AG09319 (cell line): ENCODE data around the gene CCDC157.

Experiments used
- DNase-seq: peaks from one replicate; pipeline ENCODE4 v3.0.0-alpha.2; 2010; ENCODE audit warnings: low read depth; ENCODE audit errors: extremely low read depth
- TF ChIP-seq, protein P1 (sequence below): IDR thresholded peaks from 2 replicates; pipeline ENCODE4 v1.5.1; 2011; ENCODE audit warnings: low read depth, mild to moderate bottlenecking, inconsistent platforms, low read length, moderate library complexity

Gene CCDC157

DNA sequence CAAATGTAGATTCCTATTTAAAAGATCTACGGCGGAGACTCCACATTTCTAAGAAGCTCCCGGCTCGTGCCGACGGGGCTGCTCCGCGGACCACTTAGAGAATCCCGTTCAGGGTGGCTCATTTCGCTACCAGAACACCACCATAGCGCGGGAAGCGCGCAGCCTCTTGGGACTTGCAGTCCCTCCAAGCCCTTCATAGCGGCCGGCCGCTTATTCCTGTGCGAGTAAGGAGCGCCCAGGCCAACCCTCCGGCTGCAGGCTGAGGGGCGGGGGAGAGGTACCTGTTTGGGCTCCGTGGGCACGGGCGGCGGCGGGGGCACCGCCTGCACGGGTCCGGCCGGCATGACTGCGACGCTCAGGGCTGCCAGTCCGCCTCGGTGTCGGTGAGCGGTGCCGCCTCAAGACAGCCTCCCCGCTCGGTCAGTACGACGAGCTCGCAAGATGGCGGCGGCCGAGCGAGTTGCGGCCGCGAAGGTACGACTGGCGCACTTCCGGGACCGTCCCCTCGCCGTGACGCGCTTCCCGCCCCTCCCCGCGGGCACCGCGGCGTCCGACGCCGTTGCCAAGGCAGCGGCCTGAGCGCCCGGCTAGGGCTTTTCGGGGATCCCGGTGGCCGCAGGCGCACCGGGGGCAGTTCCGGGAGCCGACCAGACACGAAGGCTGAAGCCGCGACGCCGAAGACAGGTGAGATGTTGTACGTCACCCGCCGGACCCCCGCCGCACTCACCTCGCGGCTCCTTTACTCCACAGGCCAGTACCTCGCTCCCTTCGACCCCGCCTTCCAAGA, at the start of gene CCDC157, which contains the start of gene SF3A1:
Gene CCDC157, plus strand, starts transcription at position 559 of the 787 bp plus-strand sequence. CDS start 8,994 bp downstream, outside the sequence.
Gene SF3A1, minus strand, starts transcription at position 446 of the 787 bp plus-strand sequence. Its CDS starts 102 bp downstream, at position 344.
- TF ChIP-seq, protein P1, sequence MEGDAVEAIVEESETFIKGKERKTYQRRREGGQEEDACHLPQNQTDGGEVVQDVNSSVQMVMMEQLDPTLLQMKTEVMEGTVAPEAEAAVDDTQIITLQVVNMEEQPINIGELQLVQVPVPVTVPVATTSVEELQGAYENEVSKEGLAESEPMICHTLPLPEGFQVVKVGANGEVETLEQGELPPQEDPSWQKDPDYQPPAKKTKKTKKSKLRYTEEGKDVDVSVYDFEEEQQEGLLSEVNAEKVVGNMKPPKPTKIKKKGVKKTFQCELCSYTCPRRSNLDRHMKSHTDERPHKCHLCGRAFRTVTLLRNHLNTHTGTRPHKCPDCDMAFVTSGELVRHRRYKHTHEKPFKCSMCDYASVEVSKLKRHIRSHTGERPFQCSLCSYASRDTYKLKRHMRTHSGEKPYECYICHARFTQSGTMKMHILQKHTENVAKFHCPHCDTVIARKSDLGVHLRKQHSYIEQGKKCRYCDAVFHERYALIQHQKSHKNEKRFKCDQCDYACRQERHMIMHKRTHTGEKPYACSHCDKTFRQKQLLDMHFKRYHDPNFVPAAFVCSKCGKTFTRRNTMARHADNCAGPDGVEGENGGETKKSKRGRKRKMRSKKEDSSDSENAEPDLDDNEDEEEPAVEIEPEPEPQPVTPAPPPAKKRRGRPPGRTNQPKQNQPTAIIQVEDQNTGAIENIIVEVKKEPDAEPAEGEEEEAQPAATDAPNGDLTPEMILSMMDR: no peak
- peak; percentile 71 for DNase-seq

DNA sequence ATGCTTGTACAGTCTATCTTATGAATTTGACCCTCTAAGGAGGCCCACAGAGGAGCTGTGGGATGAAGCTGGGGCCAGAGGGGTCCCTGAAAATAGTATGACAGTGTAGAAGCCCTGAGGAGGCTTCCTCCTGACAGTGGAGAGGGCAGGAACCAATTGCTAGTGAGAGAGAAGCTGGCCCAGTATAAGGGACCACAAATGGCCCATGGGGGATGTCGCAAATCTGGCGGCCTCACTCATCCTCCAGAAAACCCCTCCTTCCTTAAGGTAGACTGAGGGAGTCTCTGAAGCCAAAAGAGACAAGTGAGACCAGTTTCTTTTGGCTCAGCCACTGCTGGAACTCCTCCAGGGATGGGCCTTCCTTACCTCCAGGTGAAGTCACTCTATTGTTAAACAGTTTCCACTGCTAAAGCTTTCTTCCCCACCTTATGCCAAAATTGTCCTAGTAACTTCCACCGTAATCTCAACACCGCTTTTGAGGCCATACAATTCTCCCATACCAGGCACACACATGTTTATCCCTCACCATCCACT, 49.7 kb upstream of the CCDC157 start:
- TF ChIP-seq, protein P1: no peak
- no peak for DNase-seq

DNA sequence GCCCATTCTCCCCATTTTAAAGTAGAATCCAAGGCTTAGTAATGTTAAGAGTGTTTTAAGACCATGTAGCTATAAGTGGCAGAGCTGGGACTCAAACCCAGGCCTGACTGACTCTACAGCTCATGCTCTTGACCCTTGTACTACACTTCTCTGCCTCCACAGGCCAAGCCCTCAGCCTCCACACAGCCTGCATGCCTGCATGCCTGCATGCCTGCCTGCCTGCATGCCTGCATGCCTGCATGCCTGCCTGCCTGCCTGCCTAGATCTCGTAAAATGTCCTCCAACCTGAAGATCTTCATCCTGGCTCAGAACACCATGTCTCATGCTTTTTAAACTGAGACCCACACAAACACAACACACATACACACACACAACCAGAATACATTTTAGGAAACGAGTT, 48.7 kb upstream of the CCDC157 start:
- no peak for DNase-seq
- TF ChIP-seq, protein P1: no peak

DNA sequence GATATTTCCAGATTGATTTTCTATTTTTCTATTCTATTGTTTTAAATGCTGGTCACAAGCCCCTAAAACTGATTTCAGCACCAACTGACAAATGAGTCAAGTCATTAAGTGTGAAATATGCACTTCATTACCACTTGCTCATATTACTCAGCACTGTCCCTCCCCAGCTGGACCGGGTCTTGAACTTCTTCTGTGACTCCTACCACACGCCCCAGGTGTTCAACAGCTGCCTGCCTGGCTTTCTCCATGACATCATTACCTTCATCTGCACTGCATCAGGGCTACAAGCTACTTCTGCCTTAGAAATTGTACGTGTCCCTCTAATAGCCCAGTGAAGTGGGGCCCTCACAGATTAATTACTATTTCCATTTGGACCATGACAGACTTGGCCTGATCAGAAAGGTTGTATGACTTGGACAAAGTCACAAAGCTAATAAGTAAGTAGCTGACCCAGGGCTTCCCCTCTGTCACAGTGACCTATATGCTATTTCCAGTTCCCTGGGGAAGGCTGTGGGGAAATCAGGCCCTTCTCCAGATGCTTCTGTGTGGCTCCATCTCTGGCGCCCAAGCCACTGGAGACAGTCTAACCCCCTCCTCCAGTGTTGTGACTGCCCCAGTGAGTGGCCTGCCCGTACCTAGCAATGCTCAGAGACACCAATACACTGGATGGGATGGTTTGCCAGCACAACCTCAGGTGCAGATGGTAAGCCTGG, 48.1 kb upstream of the CCDC157 start:
- TF ChIP-seq, protein P1: no peak
- DNase-seq: no peak

DNA sequence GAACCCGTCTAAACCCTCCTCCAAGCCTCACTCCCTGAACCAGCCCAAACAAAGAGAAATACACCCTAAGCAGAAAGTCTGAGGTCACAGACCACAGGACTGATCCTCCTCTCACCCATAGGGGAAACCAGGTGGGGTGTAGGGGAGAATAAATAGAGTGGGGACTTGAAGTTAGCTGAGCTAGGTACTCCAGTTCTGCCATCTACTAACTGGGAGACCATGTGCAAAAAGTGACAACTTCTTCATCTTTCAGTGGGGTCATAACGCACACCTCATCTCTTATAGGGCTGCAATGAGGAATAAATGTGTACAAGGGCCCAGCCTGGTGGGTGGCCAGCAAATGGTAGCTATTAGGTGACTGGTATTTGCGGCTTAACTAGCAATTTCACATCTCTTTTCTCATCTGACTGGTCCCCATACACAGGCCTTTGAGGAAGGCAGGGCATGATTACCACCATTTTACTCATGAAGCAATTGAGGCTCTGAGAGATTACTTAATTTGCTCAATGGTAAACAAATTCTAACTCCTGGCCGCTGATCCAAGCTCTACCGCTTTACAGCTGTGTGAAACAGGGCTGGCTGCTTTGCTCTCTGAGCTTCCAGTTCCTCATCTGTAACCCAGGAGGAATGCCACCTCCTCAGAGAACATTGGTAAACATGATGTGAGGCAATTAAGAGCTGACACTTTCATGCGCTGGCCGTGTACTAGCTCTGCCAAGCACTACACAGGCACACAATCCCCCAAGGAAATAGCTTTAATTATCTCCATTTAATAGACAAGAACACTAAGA, 46.7 kb upstream of the CCDC157 start:
- TF ChIP-seq, protein P1: no peak
- peak; percentile 56 for DNase-seq

DNA sequence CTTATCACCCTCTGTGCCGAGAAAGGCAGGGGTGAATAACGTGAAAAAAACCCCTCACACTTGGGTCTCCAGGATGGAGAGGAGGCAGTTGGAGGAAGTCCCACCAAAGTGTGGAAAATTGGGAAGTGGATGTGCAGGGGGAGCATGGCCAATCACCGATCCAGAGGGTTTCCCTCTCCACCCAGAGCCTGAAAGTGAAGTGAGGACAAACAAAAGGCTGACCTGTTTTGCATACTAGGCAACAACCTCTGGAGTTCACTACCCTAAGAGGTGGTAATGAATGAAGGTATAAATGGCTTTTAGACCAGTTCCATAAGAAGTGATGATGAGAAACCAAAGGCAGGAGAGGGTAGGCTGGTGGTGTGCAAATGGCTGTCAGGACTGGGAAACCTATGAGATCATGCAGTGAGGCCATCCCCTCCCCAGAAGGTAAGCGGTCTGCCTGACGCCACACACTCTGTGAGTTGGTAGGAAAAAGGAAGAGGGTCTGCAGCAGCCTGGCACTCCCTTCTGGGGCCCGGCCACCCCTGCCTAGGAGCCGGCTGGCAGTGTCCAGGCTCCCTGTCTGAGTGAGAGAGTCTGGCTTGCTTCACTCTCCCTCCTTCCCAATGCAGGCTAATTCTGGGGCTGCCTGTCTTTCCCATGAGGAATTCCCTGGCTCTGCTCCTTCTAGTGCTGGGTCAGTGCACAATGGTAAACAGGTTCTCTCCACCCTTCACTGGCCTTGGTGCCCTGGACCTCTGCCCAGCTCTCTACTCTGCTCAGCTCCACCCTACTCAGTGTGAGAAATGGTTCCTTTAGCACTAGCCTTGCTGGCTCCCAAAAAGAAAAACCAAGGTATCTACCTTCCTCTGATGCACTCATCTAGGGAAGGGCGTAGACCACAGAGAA, 45.7 kb upstream of the CCDC157 start:
- DNase-seq: peak; percentile 88
- TF ChIP-seq, protein P1: no peak
